EL (cell line): ENCODE measurements around the gene TMEM181.
"Not testable (repeated sequence)": the region's sequence is repeated elsewhere in the genome, so short reads cannot be mapped to it uniquely, and the experiment has no call there.

Experiments used
- DNase-seq: peaks from one replicate; pipeline ENCODE4 v3.0.0-alpha.2; 2016

The TMEM181 gene

DNA sequence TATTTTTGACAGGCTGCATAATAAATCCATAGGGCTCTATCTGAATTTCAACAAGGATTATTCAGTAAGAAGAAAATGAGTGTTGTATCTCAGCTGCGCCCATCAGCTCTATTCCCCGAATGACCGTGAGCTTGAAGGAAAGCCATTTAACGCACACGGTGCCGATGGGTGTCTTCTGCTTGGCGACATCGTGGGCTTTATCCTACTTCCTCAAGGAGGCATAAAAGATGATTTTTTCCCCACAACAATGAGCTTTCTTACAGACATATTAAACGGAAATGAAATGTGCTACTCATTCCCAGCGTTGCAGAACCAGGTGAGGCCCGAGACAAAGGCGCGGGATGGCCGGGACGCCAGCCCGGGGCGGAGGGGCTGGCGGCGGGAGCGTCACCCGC, 83.9 kb downstream of the TMEM181 start:
- DNase-seq = no peak

DNA sequence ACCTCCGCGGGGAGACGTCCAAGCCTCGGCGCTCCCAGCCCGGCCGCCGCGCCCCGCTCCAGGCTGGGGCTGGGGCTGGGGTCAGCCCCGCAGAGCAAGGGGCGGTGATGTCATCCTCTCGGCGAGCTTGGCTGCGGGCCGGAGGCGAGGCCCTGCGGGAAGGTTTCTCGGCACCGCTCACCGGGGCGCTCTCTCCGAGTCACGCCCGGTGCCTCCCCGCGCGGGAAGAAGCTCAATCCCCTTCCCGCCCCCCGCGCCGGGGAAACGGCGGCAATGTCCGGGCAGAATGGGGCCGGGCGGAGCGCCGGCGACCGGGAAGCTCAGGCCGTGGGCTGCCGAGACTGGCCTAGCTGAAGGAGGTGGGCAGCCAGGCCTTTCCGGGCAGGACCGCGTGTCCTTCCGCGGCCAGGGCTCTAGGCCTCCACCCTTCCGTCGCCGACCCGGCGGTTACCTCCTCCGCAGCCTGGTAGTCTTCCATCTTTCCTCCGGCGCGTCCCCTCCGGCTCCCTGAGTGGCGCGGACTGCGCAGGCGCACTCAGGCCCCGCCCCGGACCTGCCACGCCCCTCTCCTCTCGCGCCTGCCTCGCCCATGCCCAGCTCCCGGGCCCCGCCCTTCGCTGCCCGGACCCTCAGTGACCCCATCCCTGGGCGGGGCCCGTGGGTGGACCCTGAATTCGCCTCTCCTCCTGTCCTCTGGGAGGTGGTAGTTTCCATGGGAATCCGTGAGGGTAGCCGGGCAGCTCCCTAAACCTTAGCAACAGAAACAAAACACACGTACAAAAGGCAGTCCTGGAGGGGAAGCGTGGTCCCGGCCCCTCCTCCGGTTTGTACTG, 84.6 kb downstream of the TMEM181 start, which contains the start of gene DYNLT1:
Gene DYNLT1, minus strand, starts transcription at position 513 of the 833 bp plus-strand sequence. Its CDS starts 35 bp downstream, at position 478.
- DNase-seq = peak; percentile 93

DNA sequence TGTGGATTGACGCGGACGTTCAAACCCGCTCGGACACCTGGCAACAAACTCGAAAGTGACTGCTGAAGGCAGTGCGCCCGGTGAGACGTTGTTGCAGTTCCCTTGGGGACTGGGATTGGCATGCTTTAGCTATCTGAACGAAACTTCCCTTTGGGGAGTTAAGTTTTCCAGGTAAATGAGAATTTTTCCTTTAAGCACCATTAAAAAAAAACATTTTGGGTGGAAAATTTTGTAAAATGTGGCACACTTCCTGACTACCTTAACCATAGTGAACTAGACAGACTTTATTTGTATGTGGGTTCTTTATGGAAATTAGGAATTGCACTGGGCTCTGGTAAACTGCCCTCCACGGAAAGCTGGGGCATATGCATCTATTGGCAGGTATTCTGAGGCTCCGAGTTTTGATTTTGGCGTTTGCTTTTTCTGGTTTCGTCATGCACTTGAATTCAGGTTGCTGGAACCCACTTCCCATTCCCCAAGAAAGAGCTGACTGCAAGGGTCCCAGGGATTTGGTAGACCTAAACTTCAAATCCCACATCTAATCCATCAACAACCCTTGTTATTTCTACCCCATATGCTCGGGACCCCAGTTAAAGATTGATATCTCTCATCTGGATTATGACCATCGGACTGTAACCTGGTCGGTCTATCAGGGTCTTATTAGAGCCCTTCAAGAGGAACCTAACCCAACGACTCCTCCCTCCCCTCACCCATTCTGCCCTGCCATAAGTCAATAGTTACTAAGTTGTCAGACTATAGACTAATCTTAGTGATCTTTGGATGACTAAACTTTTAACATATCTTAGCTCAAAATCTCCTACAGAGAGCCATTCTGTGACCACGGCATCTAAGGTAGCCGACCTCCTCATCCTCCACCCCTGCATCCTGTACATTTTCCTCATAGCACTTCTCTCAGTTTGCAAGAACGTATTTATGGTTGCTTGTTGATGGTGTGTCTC, 85.5 kb downstream of the TMEM181 start:
- DNase-seq = no peak

DNA sequence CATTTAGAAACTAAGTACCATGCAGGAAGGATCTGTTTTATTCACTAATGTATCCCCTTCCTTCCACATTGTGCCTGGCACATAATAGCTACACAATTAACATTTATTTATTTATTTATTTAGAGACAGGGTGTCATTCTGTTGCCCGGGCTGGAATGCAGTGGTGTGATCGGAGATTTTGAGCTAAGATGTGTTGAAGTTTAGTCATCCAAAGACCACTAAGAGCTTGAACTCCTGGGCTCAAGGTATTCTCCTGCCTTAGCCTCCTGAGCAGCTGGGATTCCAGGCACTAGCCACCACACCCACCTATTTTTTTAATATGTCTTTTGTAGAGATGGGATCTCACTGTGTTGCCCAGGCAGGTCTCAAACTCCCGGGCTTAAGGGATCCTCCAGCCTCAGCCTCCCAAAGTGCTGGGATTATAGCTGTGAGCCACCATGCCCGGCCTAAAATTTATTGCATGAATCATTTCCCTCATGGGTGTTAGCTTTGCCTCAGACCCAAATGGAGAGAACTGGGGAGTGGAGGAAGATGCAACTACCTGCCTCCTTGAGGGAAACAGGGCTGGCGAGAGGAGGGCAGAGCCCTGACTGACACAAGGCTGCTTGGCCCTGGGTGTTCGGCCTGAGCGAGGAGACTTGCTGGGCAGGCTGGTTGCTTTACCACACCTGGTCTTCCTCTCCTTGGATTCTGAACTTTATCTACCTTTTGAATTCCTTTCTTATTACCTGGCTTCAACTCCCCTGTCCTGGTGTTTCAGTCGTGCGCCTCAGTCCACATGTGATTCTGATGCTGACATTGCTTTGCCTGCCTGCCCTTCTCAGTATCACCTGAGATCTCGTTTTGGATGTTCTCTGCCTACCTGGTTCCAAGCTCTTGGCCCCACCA, 86.4 kb downstream of the TMEM181 start:
- DNase-seq = no peak

DNA sequence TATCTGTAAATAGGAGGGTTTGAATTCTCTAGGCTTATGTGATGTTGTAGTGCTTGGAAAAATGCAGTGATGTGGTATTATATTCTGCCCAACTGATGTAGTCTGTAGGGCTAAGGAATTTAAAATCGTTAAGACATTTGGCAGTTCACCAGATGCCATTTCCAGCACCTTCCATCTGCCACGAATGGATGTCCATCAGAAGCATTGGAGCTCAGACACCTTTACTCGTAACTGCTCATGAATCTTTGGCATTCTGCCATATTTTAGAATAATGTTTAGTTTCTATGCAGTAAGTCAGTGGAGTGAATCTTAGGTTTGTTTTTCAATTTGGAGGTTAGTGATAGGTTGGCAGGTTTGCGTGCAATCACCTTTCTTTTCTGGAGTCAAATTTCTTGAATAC, 87.6 kb downstream of the TMEM181 start:
- DNase-seq = peak; percentile 49

DNA sequence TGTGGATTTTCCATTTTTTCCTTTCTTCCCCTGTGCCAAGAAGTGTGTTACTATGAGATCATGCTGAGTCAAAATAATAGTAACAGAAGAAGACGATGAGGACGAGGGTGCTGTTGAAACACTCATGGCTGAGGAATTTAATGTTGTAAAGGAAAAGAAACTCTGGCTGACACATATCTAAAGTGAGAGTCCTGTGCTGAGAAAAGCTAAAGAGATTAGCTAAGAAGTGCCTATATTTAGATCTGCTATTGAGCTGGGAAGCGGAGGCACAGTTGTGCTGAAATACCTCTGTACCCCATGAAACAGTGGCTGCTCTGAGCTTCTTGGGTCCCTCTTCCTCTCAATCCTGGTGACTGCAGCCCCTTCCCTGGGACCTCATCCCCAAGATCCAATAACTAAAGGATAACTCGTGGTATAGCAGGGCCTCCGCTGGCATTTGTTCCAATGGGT, 88.8 kb downstream of the TMEM181 start:
- DNase-seq = peak; percentile 91

DNA sequence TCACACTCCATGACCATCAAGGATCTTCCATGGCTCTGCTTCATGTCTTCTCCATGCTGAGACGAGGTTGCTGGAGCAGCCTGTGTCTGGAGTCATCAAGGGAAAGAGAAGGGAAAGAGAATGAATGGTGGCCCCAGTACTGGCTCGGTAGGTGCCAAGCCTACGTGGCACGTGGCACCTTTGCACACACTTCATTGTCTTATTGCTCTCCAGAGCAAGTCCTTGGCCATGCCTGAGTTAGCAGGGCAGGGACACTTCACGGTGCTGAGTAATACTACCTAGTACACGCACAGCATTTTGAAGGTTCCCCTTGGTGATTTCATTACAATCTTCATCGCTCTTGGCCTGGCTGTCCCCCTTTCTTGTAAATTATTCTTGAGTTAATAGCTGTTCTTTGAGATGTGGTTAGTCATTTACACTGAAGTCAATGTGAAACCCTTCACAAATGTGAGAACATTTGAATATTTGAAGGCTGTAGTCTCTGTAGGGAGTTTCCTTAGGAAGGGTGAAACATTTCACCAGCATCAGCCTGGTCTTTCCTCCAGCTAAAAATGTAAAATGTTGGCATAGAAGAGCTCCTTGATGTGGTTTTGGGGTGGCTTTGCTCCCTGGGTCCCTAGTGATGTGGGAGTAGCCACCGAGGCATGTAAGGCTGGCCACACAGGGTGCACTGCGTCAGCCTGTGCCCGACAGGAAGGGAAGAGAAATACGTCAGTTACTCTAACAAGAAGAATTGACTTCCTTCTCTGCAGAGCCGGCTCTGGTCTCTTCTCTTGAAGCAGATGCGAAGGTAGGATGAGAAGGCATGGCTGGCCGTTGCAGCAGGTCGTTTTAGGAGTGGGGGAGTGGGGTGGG, 89.6 kb downstream of the TMEM181 start, which contains the start of gene SYTL3:
Gene SYTL3, plus strand, starts transcription at position 766 of the 855 bp plus-strand sequence. CDS start 13,215 bp downstream, outside the sequence.
- DNase-seq = peak; percentile 78

DNA sequence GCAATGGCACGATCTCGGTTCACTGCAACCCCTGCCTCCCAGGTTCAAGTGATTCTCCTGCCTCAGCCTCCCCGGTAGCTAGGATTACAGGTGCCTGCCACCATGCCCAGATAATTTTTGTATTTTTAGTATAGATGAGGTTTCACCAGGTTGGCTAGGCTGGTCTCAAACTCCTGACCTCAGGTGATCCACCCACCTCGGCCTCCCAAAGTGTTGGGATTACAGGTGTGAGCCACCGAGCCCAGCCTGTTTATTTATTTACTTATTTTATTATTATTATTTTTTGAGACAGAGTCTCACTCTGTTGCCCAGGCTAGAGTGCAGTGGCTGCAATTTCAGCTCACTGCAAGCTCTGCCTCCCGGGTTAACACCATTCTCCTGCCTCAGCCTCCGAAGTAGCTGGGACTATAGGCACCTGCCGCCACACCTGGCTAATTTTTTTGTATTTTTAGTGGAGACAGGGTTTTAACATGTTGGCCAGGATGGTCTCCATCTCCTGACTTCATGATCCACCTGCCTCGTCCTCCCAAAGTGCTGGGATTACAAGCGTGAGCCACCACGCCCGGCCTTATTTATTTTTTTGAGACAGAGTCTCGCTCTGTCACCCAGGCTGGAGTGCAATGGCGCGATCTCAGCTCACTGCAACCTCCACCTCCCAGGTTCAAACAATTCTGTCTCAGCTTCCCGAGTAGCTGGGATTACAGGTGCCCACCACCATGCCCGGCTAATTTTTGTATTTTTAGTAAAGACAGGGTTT, 92.3 kb downstream of the TMEM181 start:
- not testable (repeated sequence) for DNase-seq

DNA sequence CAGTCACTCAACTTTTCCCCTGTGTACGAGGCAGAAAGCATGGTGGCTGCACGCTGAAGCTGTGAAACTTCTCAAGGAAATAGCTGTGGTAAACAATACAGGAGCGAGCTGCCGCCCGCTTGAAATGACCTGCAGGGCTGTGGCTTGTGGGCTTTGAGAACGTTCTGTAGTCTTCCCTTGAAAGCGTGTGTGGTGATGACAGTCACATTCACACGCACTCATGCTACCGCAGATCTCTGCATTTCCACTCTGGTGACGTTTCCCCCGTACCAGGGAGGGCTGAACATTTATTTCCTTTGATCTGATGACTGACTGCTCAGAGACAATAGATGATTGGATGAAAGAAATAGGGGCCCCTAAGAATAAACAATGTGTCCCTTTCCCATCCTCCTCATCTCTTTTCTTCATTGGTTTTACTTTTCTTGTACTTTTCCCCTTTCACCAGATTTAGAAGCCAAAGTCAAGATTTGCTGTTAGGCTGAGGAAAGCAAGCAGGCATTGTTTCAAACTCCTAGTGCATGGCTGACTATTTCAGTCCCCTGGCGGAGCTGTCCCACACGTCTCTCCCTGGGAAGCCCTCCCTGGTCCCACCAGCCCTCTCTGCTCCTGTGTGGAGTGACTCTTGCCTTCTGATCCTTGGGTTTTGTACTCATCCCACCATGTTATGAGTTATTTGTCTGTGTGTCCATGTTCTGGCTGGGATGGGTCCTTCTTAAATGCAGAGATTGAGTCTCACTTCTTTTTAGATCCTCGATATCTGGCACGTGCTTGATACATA, 93.9 kb downstream of the TMEM181 start:
- DNase-seq = no peak

DNA sequence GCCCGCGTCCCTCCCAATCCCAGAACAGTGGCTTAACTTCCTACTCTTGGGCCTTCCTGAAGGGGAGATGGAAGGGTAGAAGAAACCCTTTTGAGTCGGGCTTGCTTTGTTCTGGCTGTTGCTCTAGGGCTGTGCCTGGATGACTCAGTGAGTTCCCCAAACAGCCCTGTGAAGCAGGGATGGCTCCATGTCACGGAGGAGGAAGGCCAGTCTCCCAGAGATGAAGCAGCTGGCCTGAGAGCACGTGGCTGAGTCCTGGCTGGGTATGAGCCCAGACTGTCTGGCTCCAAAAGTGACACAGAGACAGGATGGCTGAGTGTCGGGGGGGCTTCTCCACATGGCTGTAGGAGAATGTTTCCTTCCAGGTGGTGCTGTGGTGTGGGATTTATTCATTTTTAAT, 94.6 kb downstream of the TMEM181 start:
- DNase-seq = peak; percentile 90

DNA sequence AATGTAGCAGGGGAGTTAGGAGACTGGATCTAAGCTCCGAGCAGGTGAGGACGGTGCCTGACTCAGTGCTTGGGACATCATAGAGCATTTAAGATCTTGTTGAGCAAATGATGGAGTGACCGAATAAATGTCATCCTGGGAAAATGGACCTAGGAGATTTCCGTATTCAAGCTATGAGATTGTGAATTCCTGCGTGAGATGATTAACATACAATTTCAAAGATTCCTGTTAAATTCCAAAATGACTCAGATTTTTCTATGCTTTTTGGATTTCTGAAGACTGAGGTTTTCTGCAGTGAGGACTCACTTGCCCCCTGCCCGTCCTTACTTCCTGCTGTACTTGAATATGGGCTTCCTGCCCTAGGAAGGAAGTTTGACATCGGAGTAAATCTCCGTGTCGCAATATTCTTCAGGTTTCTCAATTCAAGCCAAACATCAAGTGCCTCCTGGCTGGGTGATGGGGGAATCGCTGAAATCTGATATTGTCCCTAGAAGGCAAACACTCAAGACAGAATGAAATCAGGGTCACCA, 95.1 kb downstream of the TMEM181 start:
- DNase-seq = peak; percentile 89

DNA sequence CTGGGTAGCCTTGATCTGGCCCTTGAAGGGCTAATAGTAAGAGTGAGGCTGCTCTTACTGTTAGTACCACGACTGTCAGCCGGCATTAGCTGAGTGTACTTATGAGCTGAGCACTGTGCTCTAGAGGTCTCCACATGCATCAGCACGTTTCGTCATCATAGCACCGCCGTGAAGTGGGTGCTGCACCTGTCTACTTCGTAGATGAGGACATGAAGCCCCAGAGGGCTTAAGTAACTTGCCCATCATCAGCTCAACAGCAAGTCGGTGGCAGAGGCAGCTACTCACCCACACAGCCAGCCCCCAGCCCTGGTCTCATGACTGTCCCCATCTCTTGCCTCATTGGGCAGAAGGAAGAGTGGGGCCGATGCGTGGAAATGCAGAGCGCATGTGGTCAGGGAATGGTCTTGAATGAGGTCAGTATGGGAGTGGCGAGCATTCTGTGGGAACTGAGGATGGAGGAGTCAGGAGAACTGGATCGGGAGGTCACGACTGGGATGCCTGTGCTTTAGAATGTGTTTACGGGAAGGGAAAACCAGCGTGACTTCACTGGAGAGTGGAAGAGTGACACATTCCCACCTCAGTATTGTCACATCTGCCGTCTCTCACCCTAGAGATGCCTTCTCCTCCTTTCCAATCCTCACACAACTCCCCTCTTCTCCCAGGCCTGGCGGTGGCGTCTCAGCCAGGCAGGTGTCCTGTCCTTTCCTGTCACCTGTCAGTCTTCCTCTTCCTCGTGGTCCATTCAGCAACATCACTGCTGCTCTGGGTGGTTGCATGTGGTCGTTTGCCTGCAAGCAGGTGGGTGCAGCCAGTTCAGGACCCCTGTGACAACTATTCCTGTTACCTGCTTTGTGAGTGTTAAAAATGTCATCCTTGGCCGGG, 95.9 kb downstream of the TMEM181 start:
- no peak for DNase-seq

DNA sequence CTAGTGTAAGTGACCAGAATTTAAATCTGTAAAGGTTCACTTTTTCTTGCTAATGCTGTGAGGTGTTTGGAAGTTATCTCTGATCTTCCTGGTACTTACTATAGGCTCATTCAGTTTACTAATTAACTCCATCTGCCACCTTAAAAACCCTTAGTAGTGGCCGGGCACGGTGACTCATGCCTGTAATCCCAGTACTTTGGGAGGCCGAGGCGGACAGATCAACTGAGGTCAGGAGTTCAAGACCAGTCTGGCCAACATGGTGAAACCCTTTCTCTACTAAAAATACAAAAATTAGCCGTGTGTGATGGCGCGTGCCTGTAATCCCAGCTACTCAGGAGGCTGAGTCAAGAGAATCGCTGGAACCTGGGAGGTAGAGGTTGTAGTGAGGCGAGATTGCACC, 97.1 kb downstream of the TMEM181 start:
- peak; percentile 75 for DNase-seq

DNA sequence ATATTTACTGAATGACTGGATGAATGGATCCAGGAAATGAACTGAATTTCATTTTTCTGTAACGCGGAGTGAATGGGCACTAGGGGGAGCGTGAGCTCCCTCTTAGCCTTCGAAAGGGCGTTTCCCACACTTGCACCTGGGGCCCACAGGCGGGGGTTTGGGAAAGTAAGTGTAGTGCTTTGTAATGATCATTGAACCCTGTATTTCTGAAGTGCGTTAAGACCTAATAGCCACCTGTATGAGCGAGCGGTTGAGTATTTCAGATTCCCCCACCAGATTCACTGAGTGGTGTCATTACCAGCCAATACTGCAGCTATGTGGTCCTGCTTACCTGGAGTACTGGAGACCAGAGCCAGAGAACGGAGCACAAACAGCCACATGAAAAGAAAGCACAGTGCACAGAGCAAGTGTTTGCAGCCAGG, 100.5 kb downstream of the TMEM181 start:
- peak; percentile 15 for DNase-seq

DNA sequence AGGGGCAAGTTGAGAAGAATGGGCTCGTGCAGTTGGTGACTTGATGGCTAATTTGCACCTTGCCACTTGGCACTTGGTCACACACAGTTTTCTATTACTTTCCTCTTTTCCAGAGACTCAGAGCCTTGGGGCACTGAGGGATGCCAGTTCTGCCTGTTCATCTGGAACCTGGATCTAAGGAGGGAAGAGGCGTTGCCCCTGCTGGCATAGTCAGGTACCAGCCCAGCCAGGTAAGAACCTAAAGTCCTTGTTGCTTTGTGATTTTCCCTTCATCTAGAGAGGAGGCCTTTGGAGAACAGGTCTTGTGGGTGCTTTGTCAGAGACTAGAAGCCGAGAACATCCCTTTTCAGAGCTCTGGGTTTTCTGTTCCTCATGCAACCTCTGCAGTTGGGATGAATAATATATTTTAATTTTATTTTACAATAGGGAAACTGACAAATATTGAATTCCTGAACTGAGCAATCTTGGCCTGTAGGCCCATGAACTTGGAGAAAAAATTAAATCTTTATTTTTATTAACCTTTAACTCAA, 101.3 kb downstream of the TMEM181 start:
- DNase-seq = no peak

DNA sequence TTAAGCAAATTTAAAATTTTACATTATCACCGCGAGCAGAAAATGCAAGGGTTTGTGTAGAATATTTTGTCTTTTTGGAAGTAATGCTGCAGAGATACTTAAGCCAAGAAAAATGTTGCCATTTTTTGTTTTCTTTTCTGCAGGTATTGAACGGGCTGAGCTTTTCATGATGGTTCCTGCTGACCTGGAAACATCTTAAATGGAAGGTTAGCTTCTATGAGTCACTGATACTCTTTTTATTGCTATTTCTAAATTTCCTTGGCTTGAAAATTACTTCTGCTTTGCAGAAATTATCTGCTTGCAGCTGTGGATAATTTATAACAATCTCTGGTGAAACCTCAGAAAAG, 102.7 kb downstream of the TMEM181 start:
- DNase-seq = no peak

DNA sequence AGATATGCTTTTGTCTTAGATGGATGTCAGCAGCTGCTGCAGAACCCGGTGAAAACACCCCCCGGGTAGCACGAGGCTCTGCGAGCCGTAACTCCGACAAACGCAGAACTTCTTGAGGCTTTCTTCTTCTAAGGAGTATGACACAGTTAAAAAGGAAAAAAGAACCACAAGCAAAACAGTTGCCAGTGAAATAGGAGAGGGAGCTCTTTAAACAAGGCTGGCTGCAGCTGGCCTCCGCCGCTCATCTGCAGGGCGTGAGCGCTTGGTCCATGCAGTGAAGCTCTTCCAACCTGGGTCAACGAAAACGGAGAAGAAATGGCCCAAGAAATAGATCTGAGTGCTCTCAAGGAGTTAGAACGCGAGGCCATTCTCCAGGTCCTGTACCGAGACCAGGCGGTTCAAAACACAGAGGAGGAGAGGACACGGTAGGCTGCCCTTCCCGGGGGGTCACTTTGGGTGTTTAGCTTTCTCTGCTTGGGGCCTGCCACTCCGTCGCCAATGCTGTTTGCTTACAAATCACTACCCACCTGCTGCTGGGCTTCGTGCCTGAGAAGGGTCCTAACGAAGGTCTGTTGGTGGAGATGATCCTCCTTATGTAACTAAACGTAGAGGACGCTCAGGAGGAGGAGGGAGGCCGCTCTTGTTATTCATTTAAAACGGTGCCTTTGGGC, 103.2 kb downstream of the TMEM181 start:
- no peak for DNase-seq
